GM12878 (cell line): ENCODE measurements around the gene EFHC1. TPM values are rescaled to one million over a fixed set of nuclear protein-coding genes. Genes with fewer than 3 reads are reported as not detected.

ENCODE experiments used
- ATAC-seq: fragments of 200-7000 bp; cut with Tn5 transposase; 3 replicates; pipeline ENCODE4 v1.9.1; 2020; ENCODE audit warnings: mild to moderate bottlenecking, moderate library complexity
- BruUV-seq: library from RNA; stranded (reverse); fragments of 400-500 nt; replicated peaks from 2 replicates; lab custom pipeline; 2021; lab: Mats Ljungman, UMichigan
- CTCF ChIA-PET: fragments of 300-600 bp; sonication (Branson Sonifier 250); formaldehyde crosslinking; extraction: SDS; loops from one replicate; lab custom pipeline; 2021; ENCODE audit warnings: inconsistent platforms; lab: Yijun Ruan, JAX
- POLR2A ChIA-PET: fragments of 350-600 bp; formaldehyde crosslinking; extraction: SDS; loops from one replicate; lab custom pipeline; 2021; ENCODE audit warnings: inconsistent platforms; lab: Charles Lee
- RAD21 ChIA-PET: fragments of 300-600 bp; sonication (Branson Sonifier 250); formaldehyde crosslinking; loops from one replicate; lab custom pipeline; 2023; ENCODE audit warnings: antibody characterized with exemption; ENCODE audit not compliant: unreplicated experiment; lab: Charles Lee
- SMC1A ChIA-PET: fragments of 300-600 bp; sonication (Branson Sonifier 250); formaldehyde crosslinking; loops from one replicate; lab custom pipeline; 2023; ENCODE audit not compliant: unreplicated experiment, uncharacterized antibody; lab: Charles Lee
- DNase-seq: peaks from one replicate; pipeline ENCODE4 v3.0.0-alpha.2; 2011; ENCODE audit warnings: low read depth, low spot score
- FAIRE-seq: peaks from 3 replicates; lab custom pipeline; 2011; peaks lifted over from hg19 to GRCh38; lab: Jason Lieb, UNC
- H2AFZ ChIP-seq: 2 replicates; pipeline ENCODE4 v1.6.0; 2011; ENCODE audit warnings: low read depth, low read length, control low read depth; ENCODE audit not compliant: control insufficient read depth
- H3K27ac ChIP-seq: 2 replicates; pipeline ENCODE4 v1.5.1; 2011; ENCODE audit warnings: control low read depth; ENCODE audit not compliant: control insufficient read depth, insufficient read depth
- H3K27me3 ChIP-seq, 2 experiments: replicated peaks in 1 of 2; 2 replicates each; pipeline versions ENCODE4 v1.6.0 to v1.6.1; 2011; ENCODE audit warnings: low read length in 1 of 2; ENCODE audit not compliant: control insufficient read depth in 2 of 2, insufficient read depth in 2 of 2
- H3K36me3 ChIP-seq, 2 experiments: 2 replicates each; pipeline ENCODE4 v1.5.1; 2011; ENCODE audit warnings: low read length in 1 of 2; ENCODE audit not compliant: control insufficient read depth in 2 of 2, insufficient read depth in 2 of 2
- H3K4me1 ChIP-seq: 2 replicates; pipeline ENCODE4 v1.6.1; 2011; ENCODE audit warnings: mild to moderate bottlenecking, low read length, moderate library complexity, mixed read lengths; ENCODE audit not compliant: control insufficient read depth, insufficient read depth
- H3K4me2 ChIP-seq: 2 replicates; pipeline ENCODE4 v1.6.0; 2011; ENCODE audit warnings: control low read depth; ENCODE audit not compliant: control insufficient read depth, insufficient read depth
- H3K4me3 ChIP-seq: fragments of 200-600 bp; sonication (generic); 2 replicates; pipeline ENCODE4 v1.5.1; 2016
- H3K79me2 ChIP-seq: 2 replicates; pipeline ENCODE4 v1.6.0; 2011; ENCODE audit warnings: low read length; ENCODE audit not compliant: control insufficient read depth, insufficient read depth
- H3K9ac ChIP-seq: 2 replicates; pipeline ENCODE4 v1.8.0; 2011; ENCODE audit warnings: low read length, control low read depth, mixed read lengths; ENCODE audit not compliant: control insufficient read depth, insufficient read depth
- H3K9me3 ChIP-seq: replicated peaks from 3 replicates; pipeline ENCODE4 v1.5.1; 2011; ENCODE audit warnings: mild to moderate bottlenecking, low read length; ENCODE audit not compliant: control insufficient read depth, insufficient read depth
- H4K20me1 ChIP-seq: 2 replicates; pipeline ENCODE4 v1.6.0; 2011; ENCODE audit not compliant: control insufficient read depth, insufficient read depth
- CBX3 ChIP-seq: fragments of 200-600 bp; sonication (generic); IDR thresholded peaks from 2 replicates; pipeline ENCODE4 v1.6.1; 2016; ENCODE audit warnings: low read depth, borderline replicate concordance
- CHD1 ChIP-seq: IDR thresholded peaks from 2 replicates; pipeline ENCODE4 v1.6.1; 2012; ENCODE audit warnings: low read depth, low read length, improper control_type of control experiment
- E4F1 ChIP-seq: fragments of 450-650 bp; IDR thresholded peaks from 2 replicates; pipeline ENCODE4 v1.6.1; 2018; ENCODE audit warnings: borderline replicate concordance, mild to moderate bottlenecking; ENCODE audit not compliant: partially characterized antibody
- IRF3 ChIP-seq: fragments of 450-650 bp; IDR thresholded peaks from 2 replicates; pipeline ENCODE4 v1.6.1; 2014; ENCODE audit warnings: mild to moderate bottlenecking
- KAT2A ChIP-seq: conservative IDR thresholded peaks from 2 replicates; pipeline ENCODE4 v1.6.1; 2011; ENCODE audit warnings: low read depth, low read length; ENCODE audit not compliant: control insufficient read depth
- KDM1A ChIP-seq: fragments of 200-600 bp; sonication (generic); IDR thresholded peaks from 2 replicates; pipeline ENCODE4 v1.6.1; 2016; ENCODE audit warnings: borderline replicate concordance
- POU2F2 ChIP-seq: IDR thresholded peaks from 3 replicates; pipeline ENCODE4 v1.6.1; 2011; ENCODE audit warnings: low read depth, mild to moderate bottlenecking, low read length, borderline replicate concordance
- RB1 ChIP-seq: fragments of 450-650 bp; formaldehyde crosslinking; IDR thresholded peaks from 2 replicates; pipeline ENCODE4 v1.6.1; 2017; ENCODE audit warnings: mild to moderate bottlenecking, borderline replicate concordance
- STAT3 ChIP-seq: IDR thresholded peaks from 2 replicates; pipeline ENCODE4 v1.6.1; 2011; ENCODE audit warnings: low read depth, low read length, improper control_type of control experiment
- SUZ12 ChIP-seq: fragments of 200-600 bp; sonication (generic); IDR thresholded peaks from one replicate; pipeline ENCODE4 v1.6.1; 2018; ENCODE audit warnings: antibody characterized with exemption, mild to moderate bottlenecking; ENCODE audit not compliant: unreplicated experiment
- WGBS: methylation state at CpG from one replicate; pipeline ENCODE4 v1.1.6; 2016; ENCODE audit warnings: low lambda C conversion rate; ENCODE audit not compliant: insufficient replicate concordance, insufficient coverage; ENCODE audit errors: missing lambda C conversion rate; 5-methylcytosine and 5-hydroxymethylcytosine counted together
- in situ Hi-C: fragments of 300-500 bp; cut with MboI; formaldehyde crosslinking; loops from 9 replicates; pipeline ENCODE4 v1.14.3; 2018; ENCODE audit warnings: mixed read lengths
- intact Hi-C: fragments of 100-400 bp; cut with micrococcal nuclease; formaldehyde crosslinking; loops from one replicate; pipeline ENCODE4 v1.14.2; 2022; ENCODE audit not compliant: unreplicated experiment
- polyA plus RNA-seq, 11 experiments: library from polyadenylated mRNA; depleted of rRNA in 4 of 11; unstranded in 6 of 11; stranded (reverse) in 5 of 11; fragments of >200 nt; fragmentation: Nextera tagmentation in 4 of 11; fragmentation: Illumina TruSeq in 1 of 11; extraction: Ambion mirVana in 4 of 11; extraction: Trizol in 1 of 11; gene quantifications; 1 replicate in 1 of 11; 2 replicates in 10 of 11; pipeline versions ENCODE4 v1.2.1 to v1.2.3, GENCODE V29; 2011 to 2016; ENCODE audit warnings: inconsistent platforms in 2 of 11, missing spikeins in 2 of 11, low read depth in 1 of 11
- total RNA-seq, 4 experiments: library from RNA; depleted of rRNA in 3 of 4; stranded (reverse); fragments of >200 nt in 3 of 4; fragmentation: Illumina TruSeq in 1 of 4; extraction: Trizol in 1 of 4; gene quantifications; 2 replicates each; pipeline versions ENCODE4 v1.2.1 to v1.2.3, GENCODE V29; 2013 to 2021
- TF ChIP-seq, protein P1 (sequence below): fragments of 450-650 bp; IDR thresholded peaks from 2 replicates; pipeline ENCODE4 v1.6.1; 2017; ENCODE audit warnings: borderline replicate concordance
- TF ChIP-seq, protein P2 (sequence below): IDR thresholded peaks from 2 replicates; pipeline ENCODE4 v1.6.1; 2011; ENCODE audit warnings: mild to moderate bottlenecking, low read depth, low read length, moderate library complexity; ENCODE audit not compliant: insufficient replicate concordance
- TF ChIP-seq, protein P3 (sequence below): IDR thresholded peaks from 2 replicates; pipeline ENCODE4 v1.6.1; 2011; ENCODE audit warnings: low read depth, low read length, improper control_type of control experiment, borderline replicate concordance

The EFHC1 gene
- total and polyA plus RNA-seq, 10 of the 15 experiments (the other 5 are each of a cell fraction or from before 2014, with no cell fraction given): 5.5 to 14.5 (median 8.8) TPM

DNA sequence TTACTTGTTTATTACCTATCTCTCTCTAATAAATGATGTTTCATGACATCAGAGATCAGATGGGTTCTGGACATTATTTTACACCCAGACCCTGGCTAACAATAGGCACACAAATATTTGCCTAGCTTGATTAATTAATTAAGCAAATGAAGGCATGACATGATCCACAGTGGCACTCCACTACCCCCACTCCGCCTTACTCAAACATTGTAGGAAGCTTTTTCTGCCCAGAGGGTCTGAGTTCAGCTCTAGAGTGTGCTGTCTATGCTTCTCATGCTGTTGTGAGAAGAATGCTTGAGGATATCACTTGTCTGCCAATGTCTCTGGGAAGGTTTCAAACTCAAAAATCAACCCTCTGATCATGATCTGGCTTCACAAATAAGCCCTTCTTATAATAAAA is 111.7 kb downstream of the EFHC1 start:
- intact Hi-C loops: no loop called here
- DNase-seq (no peak), ATAC-seq (no peak)
- peaks cover under 1% of the 10 kb centered on the region for H3K79me2 ChIP-seq
- 92% methylated on average over 1 of the region's 1 CpG for WGBS
- ChIA-PET CTCF (no interaction called here), RAD21 (no interaction called here), POLR2A (no interaction called here)
- no peak overlapping the region for H3K4me3 ChIP-seq
- peaks cover 38% of the 10 kb centered on the region for H3K4me1 ChIP-seq
- no peak overlapping the region for H3K4me2 ChIP-seq
- TF ChIP-seq CHD1 (no peak), RB1 (no peak), CBX3 (no peak), POU2F2 (no peak), KAT2A (no peak), IRF3 (no peak), SUZ12 (no peak), KDM1A (no peak), E4F1 (no peak), STAT3 (no peak)
- TF ChIP-seq, protein P1, sequence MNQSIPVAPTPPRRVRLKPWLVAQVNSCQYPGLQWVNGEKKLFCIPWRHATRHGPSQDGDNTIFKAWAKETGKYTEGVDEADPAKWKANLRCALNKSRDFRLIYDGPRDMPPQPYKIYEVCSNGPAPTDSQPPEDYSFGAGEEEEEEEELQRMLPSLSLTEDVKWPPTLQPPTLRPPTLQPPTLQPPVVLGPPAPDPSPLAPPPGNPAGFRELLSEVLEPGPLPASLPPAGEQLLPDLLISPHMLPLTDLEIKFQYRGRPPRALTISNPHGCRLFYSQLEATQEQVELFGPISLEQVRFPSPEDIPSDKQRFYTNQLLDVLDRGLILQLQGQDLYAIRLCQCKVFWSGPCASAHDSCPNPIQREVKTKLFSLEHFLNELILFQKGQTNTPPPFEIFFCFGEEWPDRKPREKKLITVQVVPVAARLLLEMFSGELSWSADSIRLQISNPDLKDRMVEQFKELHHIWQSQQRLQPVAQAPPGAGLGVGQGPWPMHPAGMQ: no peak
- TF ChIP-seq, protein P2, sequence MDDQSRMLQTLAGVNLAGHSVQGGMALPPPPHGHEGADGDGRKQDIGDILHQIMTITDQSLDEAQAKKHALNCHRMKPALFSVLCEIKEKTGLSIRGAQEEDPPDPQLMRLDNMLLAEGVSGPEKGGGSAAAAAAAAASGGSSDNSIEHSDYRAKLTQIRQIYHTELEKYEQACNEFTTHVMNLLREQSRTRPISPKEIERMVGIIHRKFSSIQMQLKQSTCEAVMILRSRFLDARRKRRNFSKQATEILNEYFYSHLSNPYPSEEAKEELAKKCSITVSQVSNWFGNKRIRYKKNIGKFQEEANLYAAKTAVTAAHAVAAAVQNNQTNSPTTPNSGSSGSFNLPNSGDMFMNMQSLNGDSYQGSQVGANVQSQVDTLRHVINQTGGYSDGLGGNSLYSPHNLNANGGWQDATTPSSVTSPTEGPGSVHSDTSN: no peak
- TF ChIP-seq, protein P3, sequence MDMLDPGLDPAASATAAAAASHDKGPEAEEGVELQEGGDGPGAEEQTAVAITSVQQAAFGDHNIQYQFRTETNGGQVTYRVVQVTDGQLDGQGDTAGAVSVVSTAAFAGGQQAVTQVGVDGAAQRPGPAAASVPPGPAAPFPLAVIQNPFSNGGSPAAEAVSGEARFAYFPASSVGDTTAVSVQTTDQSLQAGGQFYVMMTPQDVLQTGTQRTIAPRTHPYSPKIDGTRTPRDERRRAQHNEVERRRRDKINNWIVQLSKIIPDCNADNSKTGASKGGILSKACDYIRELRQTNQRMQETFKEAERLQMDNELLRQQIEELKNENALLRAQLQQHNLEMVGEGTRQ: no peak
- TF ChIP-seq, all 136 proteins: peak for 0
- Histone ChIP-seq H3K9me3 (no peaks in the 10 kb centered on the region), H3K27me3 (no peaks in the 10 kb centered on the region), H4K20me1 (no peaks in the 10 kb centered on the region; the same call in 1 of the 2 replicates), H3K27ac (no peak overlapping the region), H3K9ac (no peak overlapping the region), H3K36me3 (peaks cover 0 to 5% of the 10 kb centered on the region in 2 experiments; a peak in 1 of 4 replicates), H2AFZ (no peak overlapping the region)
- SMC1A ChIA-PET: no interaction called here
- FAIRE-seq: no peak
- in situ Hi-C loops: no loop called here
- BruUV-seq: no TSS peak
